HG03064 (cell line): ENCODE results near the gene DAGLA.

Experiments used
- ATAC-seq: cut with Tn5 transposase; IDR thresholded peaks from one replicate; pipeline ENCODE4 v1.9.1; 2021; ENCODE audit warnings: low read depth; ENCODE audit not compliant: unreplicated experiment

Gene DAGLA

GRCh38 chr11:61757213-61757862 is 77.1 kb downstream of the DAGLA start:
- no peak for ATAC-seq

- no peak for ATAC-seq
These were observed 80.8 kb downstream of the DAGLA start for GRCh38 chr11:61760946-61761345.

- no peak for ATAC-seq
These were observed 81.4 kb downstream of the DAGLA start for GRCh38 chr11:61761440-61762222.

GRCh38 chr11:61762223-61762615 is 82.0 kb downstream of the DAGLA start:
- no peak for ATAC-seq

- ATAC-seq: no peak
These were observed 82.6 kb downstream of the DAGLA start for GRCh38 chr11:61762798-61763197.

GRCh38 chr11:61763930-61764605 is 83.9 kb downstream of the DAGLA start:
- ATAC-seq: no peak

- no peak for ATAC-seq
These were observed 84.5 kb downstream of the DAGLA start for GRCh38 chr11:61764606-61765260.

- no peak for ATAC-seq
These were observed 85.5 kb downstream of the DAGLA start for GRCh38 chr11:61765550-61766253.

- no peak for ATAC-seq
These were observed 86.2 kb downstream of the DAGLA start for GRCh38 chr11:61766353-61766841.

- no peak for ATAC-seq
These were observed 88.3 kb downstream of the DAGLA start for GRCh38 chr11:61768376-61769076.

GRCh38 chr11:61769169-61769920 is 89.2 kb downstream of the DAGLA start:
- ATAC-seq: no peak

- no peak for ATAC-seq
These were observed 89.9 kb downstream of the DAGLA start for GRCh38 chr11:61769946-61770683.

GRCh38 chr11:61771195-61771894 is 91.2 kb downstream of the DAGLA start:
- ATAC-seq: no peak

- no peak for ATAC-seq
These were observed 91.8 kb downstream of the DAGLA start for GRCh38 chr11:61771985-61772455.

- ATAC-seq: no peak
These were observed 93.2 kb downstream of the DAGLA start for GRCh38 chr11:61773356-61773755.

GRCh38 chr11:61773809-61774208 is 93.6 kb downstream of the DAGLA start:
- no peak for ATAC-seq

GRCh38 chr11:61774411-61774810 is 94.2 kb downstream of the DAGLA start:
- no peak for ATAC-seq

GRCh38 chr11:61775106-61775505 is 94.9 kb downstream of the DAGLA start:
- ATAC-seq: no peak
